Gastroesophageal sphincter (tissue), 4 donors: ENCODE data around the gene SLC39A11. TPM values are rescaled to one million over a fixed set of nuclear protein-coding genes. Genes with fewer than 3 reads are reported as not detected.

Experiments used
- ATAC-seq: fragments of 150-250 bp; one replicate; pipeline ENCODE4 v1.9.1; 2016; ENCODE audit warnings: mild to moderate bottlenecking, moderate library complexity
- H3K27ac ChIP-seq, 4 donors: fragments of 200-600 bp; sonication (generic) in 3 of 4; 1 replicate in 3 of 4; 2 replicates in 1 of 4; pipeline ENCODE4 v1.5.1; 2016 to 2019
- H3K27me3 ChIP-seq: fragments of 200-600 bp; sonication (generic); one replicate; pipeline ENCODE4 v1.5.1; 2019
- H3K36me3 ChIP-seq, 2 donors: fragments of 200-600 bp; sonication (generic); one replicate each; pipeline ENCODE4 v1.5.1; 2019; ENCODE audit warnings: control low read depth in 1 of 2
- H3K4me1 ChIP-seq, 3 donors: fragments of 200-600 bp; sonication (generic); 1 replicate in 2 of 3; 2 replicates in 1 of 3; pipeline ENCODE4 v1.5.1; 2016 to 2019; ENCODE audit warnings: control low read depth in 2 of 3
- H3K4me3 ChIP-seq, 2 donors: fragments of 200-600 bp; sonication (generic); one replicate each; pipeline ENCODE4 v1.5.1; 2019; ENCODE audit warnings: mild to moderate bottlenecking in 1 of 2, moderate library complexity in 1 of 2
- H3K9me3 ChIP-seq, 3 donors: fragments of 200-600 bp; sonication (generic); one replicate each; pipeline ENCODE4 v1.5.1; 2017 to 2019; ENCODE audit warnings: control low read depth in 2 of 3
- EP300 ChIP-seq: sonication (generic); formaldehyde crosslinking; IDR thresholded peaks from one replicate; pipeline ENCODE4 v1.6.1; 2017; ENCODE audit warnings: antibody characterized with exemption, mild to moderate bottlenecking
- POLR2A ChIP-seq, 2 donors: fragments of 450-650 bp; IDR thresholded peaks; one replicate each; pipeline ENCODE4 v1.6.1; 2017; ENCODE audit warnings: antibody characterized with exemption in 2 of 2, mild to moderate bottlenecking in 2 of 2, moderate library complexity in 1 of 2
- POLR2AphosphoS5 ChIP-seq: sonication (generic); formaldehyde crosslinking; IDR thresholded peaks from one replicate; pipeline ENCODE4 v1.6.1; 2017; ENCODE audit warnings: antibody characterized with exemption
- WGBS, 2 donors: methylation state at CpG; one replicate each; pipeline ENCODE4 v1.1.5; 2018; ENCODE audit warnings: low coverage in 1 of 2; 5-methylcytosine and 5-hydroxymethylcytosine counted together
- total RNA-seq, 4 donors: library from RNA; depleted of rRNA; stranded (reverse); fragments of >200 nt; gene quantifications; one replicate each; pipeline ENCODE4 v1.1.0, GENCODE V29; 2016
- TF ChIP-seq, protein P1 (sequence below), 4 experiments: fragments of 200-600 bp in 2 of 4; fragments of 450-650 bp in 2 of 4; sonication (generic) in 1 of 4; IDR thresholded peaks; one replicate each; pipeline ENCODE4 v1.5.1; 2017 to 2019; ENCODE audit warnings: antibody characterized with exemption in 4 of 4, mild to moderate bottlenecking in 2 of 4, moderate library complexity in 2 of 4

SLC39A11 gene
- total RNA-seq, 4 donors from 2014 or later, result 11.6 to 16.8 (median 14.5) TPM

- H3K4me3 ChIP-seq, result no peak overlapping the region
- peaks cover 0 to 6% (median 0%) of the 10 kb centered on the region in 3 donors for H3K9me3 ChIP-seq
- no peak overlapping the region for H3K27ac ChIP-seq
- no peaks in the 10 kb centered on the region for H3K4me1 ChIP-seq
- peaks cover 8% of the 10 kb centered on the region for H3K27me3 ChIP-seq
- H3K36me3 ChIP-seq, result no peaks in the 10 kb centered on the region
- ATAC-seq, result no peak
- no peak for TF ChIP-seq POLR2AphosphoS5
- TF ChIP-seq EP300, result no peak
- TF ChIP-seq, protein P1, sequence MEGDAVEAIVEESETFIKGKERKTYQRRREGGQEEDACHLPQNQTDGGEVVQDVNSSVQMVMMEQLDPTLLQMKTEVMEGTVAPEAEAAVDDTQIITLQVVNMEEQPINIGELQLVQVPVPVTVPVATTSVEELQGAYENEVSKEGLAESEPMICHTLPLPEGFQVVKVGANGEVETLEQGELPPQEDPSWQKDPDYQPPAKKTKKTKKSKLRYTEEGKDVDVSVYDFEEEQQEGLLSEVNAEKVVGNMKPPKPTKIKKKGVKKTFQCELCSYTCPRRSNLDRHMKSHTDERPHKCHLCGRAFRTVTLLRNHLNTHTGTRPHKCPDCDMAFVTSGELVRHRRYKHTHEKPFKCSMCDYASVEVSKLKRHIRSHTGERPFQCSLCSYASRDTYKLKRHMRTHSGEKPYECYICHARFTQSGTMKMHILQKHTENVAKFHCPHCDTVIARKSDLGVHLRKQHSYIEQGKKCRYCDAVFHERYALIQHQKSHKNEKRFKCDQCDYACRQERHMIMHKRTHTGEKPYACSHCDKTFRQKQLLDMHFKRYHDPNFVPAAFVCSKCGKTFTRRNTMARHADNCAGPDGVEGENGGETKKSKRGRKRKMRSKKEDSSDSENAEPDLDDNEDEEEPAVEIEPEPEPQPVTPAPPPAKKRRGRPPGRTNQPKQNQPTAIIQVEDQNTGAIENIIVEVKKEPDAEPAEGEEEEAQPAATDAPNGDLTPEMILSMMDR (IDR thresholded peaks at IDR 0.05), result no peak
- TF ChIP-seq POLR2A (IDR thresholded peaks at IDR 0.05), result no peak
- 37 to 47% methylated on average over 4 of the region's 4 CpGs for WGBS, 2 donors
Observed at GRCh38 chr17:73107191-73107590, 14.7 kb upstream of the SLC39A11 start.

DNA sequence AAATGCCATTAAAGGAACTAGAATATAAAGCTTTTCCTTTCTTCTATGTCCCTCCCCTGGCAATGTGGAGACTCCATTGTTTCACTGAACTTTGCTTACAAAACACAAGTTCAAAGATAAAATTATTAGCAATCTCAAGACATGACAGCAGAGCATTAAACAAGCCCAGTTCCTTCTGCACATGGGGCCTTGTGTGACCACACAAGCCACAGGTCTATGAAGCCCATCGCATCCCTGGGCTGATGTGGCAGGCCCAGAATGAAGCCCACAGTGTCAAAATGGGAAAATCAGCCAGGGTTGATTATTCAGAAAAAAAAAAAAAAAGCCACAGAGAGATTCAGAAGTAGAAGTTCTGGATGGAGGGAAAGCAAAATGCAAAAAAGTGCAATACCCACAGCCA lies 12.9 kb upstream of the SLC39A11 start:
- Histone ChIP-seq H3K27me3 (peaks cover 12% of the 10 kb centered on the region), H3K9me3 (peaks cover 0 to 6% (median 0%) of the 10 kb centered on the region in 3 donors), H3K4me3 (no peak overlapping the region), H3K36me3 (no peaks in the 10 kb centered on the region), H3K4me1 (no peaks in the 10 kb centered on the region), H3K27ac (no peak overlapping the region)
- no peak for TF ChIP-seq POLR2AphosphoS5
- TF ChIP-seq POLR2A (IDR thresholded peaks at IDR 0.05), result no peak
- TF ChIP-seq EP300, result no peak
- TF ChIP-seq, protein P1 (IDR thresholded peaks at IDR 0.05), result no peak
- no CpG with 5 or more reads among the region's 1 CpG for WGBS, 2 donors
- no peak for ATAC-seq

DNA sequence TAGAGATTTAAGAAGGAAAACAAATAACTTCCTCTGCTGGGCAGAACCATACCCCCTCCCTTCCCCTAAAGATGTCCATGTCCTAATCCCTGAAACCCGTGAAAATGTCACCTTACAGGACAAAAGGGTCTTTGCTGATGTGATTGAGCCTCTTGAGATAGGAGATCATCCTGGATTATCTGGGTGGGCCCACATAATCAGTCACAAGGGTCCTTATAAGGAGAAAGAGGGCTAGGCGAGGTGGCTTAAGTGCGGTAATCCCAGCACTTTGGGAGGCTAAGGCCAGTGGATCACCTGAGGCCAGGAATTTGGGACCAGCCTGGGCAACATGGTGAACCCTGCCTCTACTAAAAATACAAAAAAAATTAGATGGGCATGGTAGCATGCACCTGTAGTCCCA lies 12.0 kb upstream of the SLC39A11 start:
- Histone ChIP-seq H3K9me3 (peaks cover 0 to 6% (median 0%) of the 10 kb centered on the region in 3 donors), H3K27ac (no peak overlapping the region), H3K36me3 (no peaks in the 10 kb centered on the region), H3K4me1 (no peaks in the 10 kb centered on the region), H3K4me3 (no peak overlapping the region), H3K27me3 (peaks cover 20% of the 10 kb centered on the region)
- TF ChIP-seq, protein P1 (IDR thresholded peaks at IDR 0.05), result no peak
- TF ChIP-seq POLR2A (IDR thresholded peaks at IDR 0.05) (no peak), EP300 (no peak), POLR2AphosphoS5 (no peak)
- 100% methylated on average over 3 of the region's 3 CpGs; no CpG with 5 or more reads in 1 of the 2 donors for WGBS, 2 donors
- ATAC-seq, result no peak

- H3K4me3 ChIP-seq, result no peak overlapping the region
- 79 to 83% methylated on average over 9 to 12 of the region's 12 CpGs for WGBS, 2 donors
- no peaks in the 10 kb centered on the region for H3K36me3 ChIP-seq
- no peak for TF ChIP-seq POLR2A (IDR thresholded peaks at IDR 0.05)
- TF ChIP-seq POLR2AphosphoS5, result no peak
- peaks cover 26% of the 10 kb centered on the region for H3K27me3 ChIP-seq
- no peak for ATAC-seq
- no peaks in the 10 kb centered on the region for H3K4me1 ChIP-seq
- H3K27ac ChIP-seq, result no peak overlapping the region
- peaks cover 0 to 6% (median 0%) of the 10 kb centered on the region in 3 donors for H3K9me3 ChIP-seq
Observed at GRCh38 chr17:73103641-73104335, 11.3 kb upstream of the SLC39A11 start.

DNA sequence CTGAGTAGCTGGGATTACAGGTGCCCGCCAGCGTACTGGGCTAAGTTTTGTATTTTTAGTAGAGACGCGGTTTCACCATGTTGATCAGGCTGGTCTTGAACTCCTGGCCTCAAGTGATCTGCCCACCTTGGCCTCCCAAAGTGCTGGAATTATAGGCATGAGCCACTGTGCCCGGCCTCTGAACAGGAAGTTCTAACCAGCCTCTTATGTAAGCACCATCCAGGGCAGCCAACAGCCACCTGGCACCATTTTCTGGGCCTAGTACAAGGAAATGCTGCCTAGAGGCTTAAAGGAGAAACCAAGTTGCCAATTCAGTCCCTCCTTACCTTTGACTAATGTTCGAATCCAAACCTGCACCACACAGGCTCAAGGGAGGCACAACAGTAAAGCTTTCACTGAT lies 8.5 kb upstream of the SLC39A11 start:
- peaks cover 26% of the 10 kb centered on the region for H3K27me3 ChIP-seq
- no peak for ATAC-seq
- no peaks in the 10 kb centered on the region for H3K36me3 ChIP-seq
- no peak overlapping the region for H3K4me3 ChIP-seq
- TF ChIP-seq EP300 (no peak), POLR2A (IDR thresholded peaks at IDR 0.05) (no peak), POLR2AphosphoS5 (no peak)
- TF ChIP-seq, protein P1 (IDR thresholded peaks at IDR 0.05), result no peak
- H3K4me1 ChIP-seq, result no peaks in the 10 kb centered on the region
- H3K9me3 ChIP-seq, result peaks cover 0 to 6% (median 0%) of the 10 kb centered on the region in 3 donors
- WGBS, 2 donors, result 100% methylated on average over 1 of the region's 6 CpGs; no CpG with 5 or more reads in 1 of the 2 donors
- no peak overlapping the region for H3K27ac ChIP-seq
